Central memory CD8-positive, alpha-beta T cell (primary cell): ENCODE results near the gene RGS7BP.

Experiments used
- ATAC-seq: fragments of 150-1000 bp; cut with Tn5 transposase; replicated peaks from 2 replicates; pipeline ENCODE4 v1.10.0; 2022; ENCODE audit warnings: mild to moderate bottlenecking, moderate FRiP score, moderate number of reproducible peaks; ENCODE audit not compliant: poor library complexity, severe bottlenecking; ENCODE audit errors: extremely low read depth
- DNase-seq, 2 donors: peaks; one replicate each; pipeline ENCODE4 v3.0.0; 2021; ENCODE audit warnings: low spot score in 2 of 2
- H3K27ac Mint-ChIP-seq: one replicate; pipeline ENCODE4 v1.8.0; 2022; ENCODE audit warnings: low read depth, mild to moderate bottlenecking, moderate library complexity, mixed read lengths
- H3K27me3 Mint-ChIP-seq: one replicate; pipeline ENCODE4 v1.8.0; 2022; ENCODE audit warnings: mixed read lengths
- H3K36me3 Mint-ChIP-seq: one replicate; pipeline ENCODE4 v1.8.0; 2022; ENCODE audit warnings: mild to moderate bottlenecking, moderate library complexity, mixed read lengths; ENCODE audit not compliant: insufficient read depth
- H3K4me1 Mint-ChIP-seq: one replicate; pipeline ENCODE4 v1.8.0; 2022; ENCODE audit warnings: mixed read lengths
- H3K4me3 Mint-ChIP-seq: one replicate; pipeline ENCODE4 v1.8.0; 2022; ENCODE audit warnings: mild to moderate bottlenecking, moderate library complexity, mixed read lengths
- H3K9me3 Mint-ChIP-seq: one replicate; pipeline ENCODE4 v1.8.0; 2022; ENCODE audit warnings: mixed read lengths

Gene RGS7BP

DNA sequence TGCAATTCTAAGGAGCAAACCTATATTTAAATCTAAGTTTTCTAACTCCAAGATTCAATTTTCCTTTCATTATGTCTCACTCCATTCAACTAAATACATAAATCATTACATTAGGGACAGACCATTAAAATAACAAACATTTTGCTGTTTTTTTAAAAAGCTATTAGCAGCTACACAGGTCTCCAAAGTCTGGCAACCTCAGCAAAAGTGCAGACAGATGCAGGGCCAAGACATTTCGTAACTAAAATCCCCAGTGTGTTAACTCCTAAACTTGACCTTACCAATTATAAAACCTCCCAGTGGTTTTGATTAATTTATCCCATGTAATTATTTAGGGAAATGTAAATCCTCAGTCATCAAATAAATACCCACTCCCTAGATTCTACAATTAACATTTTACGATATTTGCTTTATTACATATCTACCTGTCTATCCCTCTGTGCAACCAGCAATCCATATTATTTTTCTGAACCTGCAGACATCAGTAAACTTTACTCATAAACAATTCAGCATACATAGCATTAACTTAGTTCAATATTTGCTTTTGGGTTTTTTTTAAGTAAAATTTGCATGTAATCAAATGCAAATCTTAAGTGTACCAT, 64.7 kb downstream of the RGS7BP start:
- Mint-ChIP-seq H3K4me1 (no peaks in the 10 kb centered on the region), H3K27me3 (no peaks in the 10 kb centered on the region), H3K4me3 (no peak overlapping the region), H3K27ac (no peak overlapping the region), H3K9me3 (no peaks in the 10 kb centered on the region), H3K36me3 (no peaks in the 10 kb centered on the region)
- ATAC-seq (no peak), DNase-seq (no peak)

GRCh38 chr5:64575561-64575960, 69.7 kb downstream of the RGS7BP start:
- ATAC-seq (no peak), DNase-seq (no peak)
- no peaks in the 10 kb centered on the region for H3K9me3 Mint-ChIP-seq
- H3K4me1 Mint-ChIP-seq, result no peaks in the 10 kb centered on the region
- peaks cover 30% of the 10 kb centered on the region for H3K27me3 Mint-ChIP-seq
- no peak overlapping the region for H3K4me3 Mint-ChIP-seq
- no peaks in the 10 kb centered on the region for H3K36me3 Mint-ChIP-seq
- H3K27ac Mint-ChIP-seq, result no peak overlapping the region

GRCh38 chr5:64576250-64576649, 70.4 kb downstream of the RGS7BP start:
- DNase-seq, result no peak
- Mint-ChIP-seq H3K36me3 (no peaks in the 10 kb centered on the region), H3K4me1 (no peaks in the 10 kb centered on the region), H3K4me3 (no peak overlapping the region), H3K27me3 (peaks cover 30% of the 10 kb centered on the region), H3K27ac (no peak overlapping the region), H3K9me3 (no peaks in the 10 kb centered on the region)
- no peak for ATAC-seq

DNA sequence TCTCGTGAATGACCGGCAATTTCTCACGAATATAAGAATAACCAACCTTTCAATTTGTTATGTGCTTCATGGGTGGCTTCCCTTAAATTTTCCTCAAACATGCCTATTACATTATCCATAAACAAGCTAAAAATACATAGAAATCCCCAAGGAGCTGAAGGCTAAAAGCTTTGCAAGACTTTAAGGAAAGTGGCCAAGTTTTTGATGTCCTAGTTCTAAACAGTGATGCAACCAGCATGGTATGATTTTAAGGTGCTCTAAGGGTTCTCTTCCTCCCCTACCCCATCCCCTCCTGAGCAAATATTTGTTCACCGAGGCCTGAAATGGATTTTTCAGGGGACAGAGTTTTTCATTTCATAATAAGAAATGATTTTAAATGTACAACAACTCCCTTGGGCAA, 79.8 kb downstream of the RGS7BP start:
- DNase-seq, result no peak
- no peak for ATAC-seq
- H3K27ac Mint-ChIP-seq, result no peak overlapping the region
- H3K36me3 Mint-ChIP-seq, result no peaks in the 10 kb centered on the region
- H3K4me1 Mint-ChIP-seq, result no peaks in the 10 kb centered on the region
- no peak overlapping the region for H3K4me3 Mint-ChIP-seq
- H3K9me3 Mint-ChIP-seq, result no peaks in the 10 kb centered on the region
- peaks cover 44% of the 10 kb centered on the region for H3K27me3 Mint-ChIP-seq

DNA sequence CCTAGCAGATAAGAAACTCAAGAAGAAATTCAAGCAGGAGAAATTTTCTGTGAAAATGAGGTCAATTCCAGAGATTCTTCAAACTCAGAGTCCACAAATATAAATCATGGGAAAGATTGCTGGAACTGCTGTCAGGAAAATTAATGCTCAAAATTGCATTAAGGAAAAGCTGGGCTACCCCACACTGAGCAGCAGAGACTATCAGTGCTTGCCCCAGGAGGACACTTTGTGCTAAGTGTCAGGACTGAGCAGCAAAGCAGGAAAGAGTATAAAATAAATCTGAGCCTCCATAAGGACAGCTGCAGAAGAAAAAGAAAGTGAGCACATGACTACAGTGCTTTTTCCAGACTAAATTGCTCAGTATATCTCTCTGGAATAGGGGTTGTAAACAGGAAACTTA, 81.6 kb downstream of the RGS7BP start:
- no peaks in the 10 kb centered on the region for H3K9me3 Mint-ChIP-seq
- no peak for ATAC-seq

DNA sequence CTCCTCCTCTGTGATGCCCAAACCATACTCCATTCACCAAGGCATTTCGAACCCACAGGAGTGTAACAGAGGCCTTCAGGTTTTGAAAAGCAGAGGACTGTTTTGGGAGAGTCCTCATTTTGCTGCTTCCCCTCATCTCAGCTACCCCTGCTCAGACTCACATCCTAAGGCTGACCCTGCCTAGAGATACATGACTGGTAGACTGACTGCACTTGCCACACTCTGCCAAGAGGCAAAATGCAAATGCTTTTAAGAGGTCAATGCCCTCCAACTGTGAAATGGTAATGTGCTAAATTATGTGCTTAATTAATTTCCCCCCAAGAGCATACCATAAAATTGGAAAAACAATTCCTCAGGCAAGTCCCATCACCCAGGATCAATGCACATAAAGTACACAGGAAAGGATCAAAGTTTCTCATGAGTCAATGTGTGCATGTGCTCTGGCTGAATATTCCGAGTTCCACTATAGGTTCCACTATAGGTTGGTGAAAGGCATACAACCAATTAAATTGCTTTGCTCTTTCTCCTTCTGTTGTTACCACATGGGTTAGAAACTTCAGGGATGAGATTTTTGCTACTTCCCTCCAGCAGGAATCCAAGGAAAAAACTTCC, 87.0 kb downstream of the RGS7BP start:
- no peak for DNase-seq
- ATAC-seq, result no peak
- no peaks in the 10 kb centered on the region for H3K4me1 Mint-ChIP-seq
- no peaks in the 10 kb centered on the region for H3K9me3 Mint-ChIP-seq
- H3K27ac Mint-ChIP-seq, result no peak overlapping the region
- H3K36me3 Mint-ChIP-seq, result no peaks in the 10 kb centered on the region
- peaks cover 25% of the 10 kb centered on the region for H3K27me3 Mint-ChIP-seq
- H3K4me3 Mint-ChIP-seq, result no peak overlapping the region

More for the DNA sequence above, 81.6 kb downstream of the RGS7BP start:
- no peak overlapping the region for H3K27ac Mint-ChIP-seq
- no peak overlapping the region for H3K4me3 Mint-ChIP-seq
- no peaks in the 10 kb centered on the region for H3K4me1 Mint-ChIP-seq
- H3K27me3 Mint-ChIP-seq, result peaks cover 44% of the 10 kb centered on the region
- no peaks in the 10 kb centered on the region for H3K36me3 Mint-ChIP-seq
- DNase-seq, result no peak

GRCh38 chr5:64594025-64594424, 88.2 kb downstream of the RGS7BP start:
- H3K4me3 Mint-ChIP-seq, result no peak overlapping the region
- peaks cover 19% of the 10 kb centered on the region for H3K27me3 Mint-ChIP-seq
- H3K9me3 Mint-ChIP-seq, result no peaks in the 10 kb centered on the region
- no peaks in the 10 kb centered on the region for H3K4me1 Mint-ChIP-seq
- no peak for DNase-seq
- no peak for ATAC-seq
- H3K36me3 Mint-ChIP-seq, result no peaks in the 10 kb centered on the region
- H3K27ac Mint-ChIP-seq, result no peak overlapping the region

- H3K27me3 Mint-ChIP-seq, result peaks cover 24% of the 10 kb centered on the region
- H3K9me3 Mint-ChIP-seq, result no peaks in the 10 kb centered on the region
- DNase-seq (no peak), ATAC-seq (no peak)
- H3K4me3 Mint-ChIP-seq, result no peak overlapping the region
- H3K36me3 Mint-ChIP-seq, result no peaks in the 10 kb centered on the region
- no peaks in the 10 kb centered on the region for H3K4me1 Mint-ChIP-seq
- no peak overlapping the region for H3K27ac Mint-ChIP-seq
Observed at GRCh38 chr5:64594601-64595000, 88.8 kb downstream of the RGS7BP start.

DNA sequence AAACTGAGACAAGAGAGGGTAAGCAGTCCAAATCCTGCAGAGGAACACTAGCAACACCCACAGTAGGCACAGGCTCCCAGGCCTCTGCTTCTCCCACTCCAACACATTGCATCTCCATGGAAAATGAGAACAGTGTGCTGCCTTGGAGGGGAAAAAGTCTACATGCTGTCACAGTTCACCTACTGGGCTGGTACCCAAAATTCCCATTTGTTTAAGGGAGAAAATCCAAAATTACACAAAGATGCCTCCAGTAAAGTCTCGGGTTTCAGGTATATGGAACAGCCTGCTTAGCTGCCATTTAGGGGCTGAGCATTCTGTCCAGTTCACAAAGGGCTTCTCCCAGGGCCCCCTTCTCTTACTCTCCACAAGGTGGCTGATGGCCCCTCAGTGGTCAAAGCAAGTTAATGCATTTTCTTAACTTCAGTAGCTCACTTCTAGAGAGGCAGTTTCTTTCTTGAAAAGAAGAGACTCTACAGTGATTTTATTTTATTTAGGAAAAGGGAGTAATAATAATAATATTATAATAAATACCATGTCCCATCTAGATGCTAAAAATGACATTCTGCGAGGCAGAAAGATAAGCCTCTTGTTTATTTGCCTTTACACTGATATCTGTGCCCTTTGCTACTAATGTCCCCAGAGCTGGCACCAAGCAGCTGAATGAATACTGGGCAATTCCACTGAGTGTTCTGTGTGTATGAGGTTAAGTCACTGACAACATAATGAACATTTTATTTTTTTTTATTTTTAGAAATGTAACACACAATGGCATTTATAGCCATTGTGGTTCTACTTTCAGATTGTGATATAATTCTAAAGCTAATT, 89.4 kb downstream of the RGS7BP start:
- Mint-ChIP-seq H3K4me1 (no peaks in the 10 kb centered on the region), H3K27me3 (peaks cover 24% of the 10 kb centered on the region), H3K9me3 (no peaks in the 10 kb centered on the region), H3K4me3 (no peak overlapping the region), H3K27ac (no peak overlapping the region), H3K36me3 (no peaks in the 10 kb centered on the region)
- no peak for DNase-seq
- no peak for ATAC-seq

DNA sequence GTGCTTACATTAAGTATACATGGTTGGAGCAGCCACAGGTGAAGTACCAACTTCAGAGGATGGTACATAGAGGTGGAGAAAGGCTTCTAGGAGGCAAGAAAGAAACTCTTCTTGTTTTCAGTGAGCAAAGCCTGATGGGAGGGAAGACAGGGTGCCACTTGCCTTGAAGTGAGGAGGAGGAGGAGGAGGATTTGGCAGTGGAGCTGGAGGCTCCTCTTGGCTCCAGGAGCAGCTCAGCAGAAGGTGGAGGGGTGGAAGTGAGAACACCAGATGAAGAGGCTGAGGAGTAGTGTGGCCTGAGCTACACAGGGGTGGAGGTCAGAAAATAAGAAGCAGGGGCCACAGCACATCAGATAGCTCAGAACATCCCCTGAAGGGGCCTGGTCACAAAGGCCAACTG, 93.4 kb downstream of the RGS7BP start:
- no peaks in the 10 kb centered on the region for H3K4me1 Mint-ChIP-seq
- no peaks in the 10 kb centered on the region for H3K36me3 Mint-ChIP-seq
- no peak overlapping the region for H3K4me3 Mint-ChIP-seq
- H3K27me3 Mint-ChIP-seq, result peaks cover 24% of the 10 kb centered on the region
- H3K27ac Mint-ChIP-seq, result no peak overlapping the region
- H3K9me3 Mint-ChIP-seq, result no peaks in the 10 kb centered on the region
- ATAC-seq (no peak), DNase-seq (no peak)

GRCh38 chr5:64603676-64604075, 97.9 kb downstream of the RGS7BP start:
- Mint-ChIP-seq H3K4me1 (no peaks in the 10 kb centered on the region), H3K27ac (no peak overlapping the region), H3K36me3 (no peaks in the 10 kb centered on the region), H3K9me3 (no peaks in the 10 kb centered on the region), H3K27me3 (peaks cover 11% of the 10 kb centered on the region), H3K4me3 (no peak overlapping the region)
- ATAC-seq (no peak), DNase-seq (no peak)

GRCh38 chr5:64606926-64607325, 101.1 kb downstream of the RGS7BP start:
- Mint-ChIP-seq H3K27ac (no peak overlapping the region), H3K36me3 (no peaks in the 10 kb centered on the region), H3K4me3 (no peak overlapping the region), H3K9me3 (no peaks in the 10 kb centered on the region), H3K4me1 (no peaks in the 10 kb centered on the region), H3K27me3 (peaks cover 26% of the 10 kb centered on the region)
- DNase-seq, result no peak
- ATAC-seq, result no peak
